Fibroblast of lung (primary cell): ENCODE measurements around the gene XPC. TPM values are rescaled to one million over a fixed set of nuclear protein-coding genes. Genes with fewer than 3 reads are reported as not detected.

Experiments
- DNase-seq, 2 donors: peaks; one replicate each; pipeline versions ENCODE4 v3.0.0 to v3.0.0-alpha.2; 2010; ENCODE audit warnings: low read depth in 2 of 2
- H2AFZ ChIP-seq: 2 replicates; pipeline ENCODE4 v1.5.1; 2012; ENCODE audit warnings: low read length, control low read depth, inconsistent platforms
- H3K27ac ChIP-seq: 2 replicates; pipeline ENCODE4 v1.5.1; 2011; ENCODE audit warnings: low read length, control low read depth; ENCODE audit not compliant: insufficient read depth
- H3K27me3 ChIP-seq: 2 replicates; pipeline ENCODE4 v1.5.1; 2011; ENCODE audit warnings: mild to moderate bottlenecking, low read length; ENCODE audit not compliant: control insufficient read depth, insufficient read depth
- H3K36me3 ChIP-seq: 2 replicates; pipeline ENCODE4 v1.5.1; 2011; ENCODE audit warnings: low read length; ENCODE audit not compliant: control insufficient read depth, insufficient read depth
- H3K4me1 ChIP-seq: 2 replicates; pipeline ENCODE4 v1.5.1; 2011; ENCODE audit warnings: low read length; ENCODE audit not compliant: control insufficient read depth, insufficient read depth; ENCODE audit errors: extremely low read depth
- H3K4me2 ChIP-seq: 2 replicates; pipeline ENCODE4 v1.5.1; 2011; ENCODE audit warnings: low read length, control low read depth; ENCODE audit not compliant: insufficient read depth; ENCODE audit errors: extremely low read depth
- H3K4me3 ChIP-seq, 4 experiments: fragments of 200-600 bp in 1 of 4; sonication (generic) in 1 of 4; replicated peaks in 1 of 4; 2 replicates each; pipeline ENCODE4 v1.5.1; 2011 to 2016; ENCODE audit warnings: low read length in 4 of 4, low read depth in 3 of 4, mild to moderate bottlenecking in 3 of 4, control low read depth in 2 of 4, inconsistent platforms in 1 of 4, mixed read lengths in 1 of 4; ENCODE audit not compliant: insufficient read depth in 1 of 4; ENCODE audit errors: control extremely low read depth in 1 of 4
- H3K79me2 ChIP-seq: 2 replicates; pipeline ENCODE4 v1.5.1; 2012; ENCODE audit warnings: mild to moderate bottlenecking, low read length, inconsistent platforms; ENCODE audit not compliant: control insufficient read depth, insufficient read depth
- H3K9ac ChIP-seq: 2 replicates; pipeline ENCODE4 v1.5.1; 2011; ENCODE audit warnings: mild to moderate bottlenecking, low read length, control low read depth; ENCODE audit not compliant: insufficient read depth
- H3K9me3 ChIP-seq: 2 replicates; pipeline ENCODE4 v1.5.1; 2012; ENCODE audit warnings: low read depth, low read length; ENCODE audit not compliant: control insufficient read depth, insufficient read depth
- H4K20me1 ChIP-seq: 2 replicates; pipeline ENCODE4 v1.5.1; 2011; ENCODE audit warnings: low read length; ENCODE audit not compliant: control insufficient read depth, insufficient read depth; ENCODE audit errors: extremely low read depth
- CTCF ChIP-seq, 2 donors: IDR thresholded peaks in 1 of 2; conservative IDR thresholded peaks in 1 of 2; 1 replicate in 1 of 2; 2 replicates in 1 of 2; pipeline ENCODE4 v1.5.1; 2011 to 2012; ENCODE audit warnings: low read length in 2 of 2, control low read depth in 1 of 2, inconsistent platforms in 1 of 2, low read depth in 1 of 2, mild to moderate bottlenecking in 1 of 2
- EZH2 ChIP-seq: IDR thresholded peaks from 2 replicates; pipeline ENCODE4 v1.5.1; 2012; ENCODE audit warnings: low read length, control low read depth, mild to moderate bottlenecking; ENCODE audit errors: missing control alignments
- polyA plus RNA-seq, 2 donors: library from polyadenylated mRNA; depleted of rRNA in 1 of 2; stranded (reverse) in 1 of 2; unstranded in 1 of 2; fragments of >200 nt; gene quantifications; 2 replicates each; pipeline ENCODE4 v1.2.1, GENCODE V29; 2011 to 2012; ENCODE audit warnings: missing spikeins in 1 of 2
- total RNA-seq: library from RNA; depleted of rRNA; stranded (reverse); fragments of >200 nt; gene quantifications from 2 replicates; pipeline ENCODE4 v1.2.1, GENCODE V29; 2014

Gene XPC
- total and polyA plus RNA-seq, 2 donors (not counting 1 experiment from before 2014, with no cell fraction given), result 18.4 to 95.6 TPM

GRCh38 chr3:14154895-14155440, 23.4 kb downstream of the XPC start:
- Histone ChIP-seq H3K79me2 (no peaks in the 10 kb centered on the region), H3K9ac (no peak overlapping the region), H3K4me3 (no peak overlapping the region), H3K27me3 (no peaks in the 10 kb centered on the region), H4K20me1 (no peaks in the 10 kb centered on the region), H3K9me3 (no peaks in the 10 kb centered on the region), H3K4me2 (no peak overlapping the region), H3K4me1 (no peaks in the 10 kb centered on the region), H2AFZ (no peak overlapping the region), H3K36me3 (peaks cover 34% of the 10 kb centered on the region), H3K27ac (no peak overlapping the region)
- TF ChIP-seq EZH2 (no peak), CTCF (conservative IDR thresholded peaks at IDR 0.05 in 1 of 2, IDR thresholded peaks at IDR 0.05 in 1 of 2; ENCODE audit: low read depth in 1 of 2, low read length in 2 of 2) (no peak)
- no peak for DNase-seq

GRCh38 chr3:14154276-14154675, 24.1 kb downstream of the XPC start:
- Histone ChIP-seq H3K4me3 (no peak overlapping the region), H3K27ac (no peak overlapping the region), H3K27me3 (no peaks in the 10 kb centered on the region), H3K9me3 (no peaks in the 10 kb centered on the region), H3K4me2 (no peak overlapping the region), H2AFZ (no peak overlapping the region), H4K20me1 (no peaks in the 10 kb centered on the region), H3K79me2 (no peaks in the 10 kb centered on the region), H3K4me1 (no peaks in the 10 kb centered on the region), H3K36me3 (peaks cover 34% of the 10 kb centered on the region), H3K9ac (no peak overlapping the region)
- no peak for DNase-seq
- no peak for TF ChIP-seq CTCF (conservative IDR thresholded peaks at IDR 0.05 in 1 of 2, IDR thresholded peaks at IDR 0.05 in 1 of 2; ENCODE audit: low read depth in 1 of 2, low read length in 2 of 2)
- no peak for TF ChIP-seq EZH2

GRCh38 chr3:14153663-14154062, 24.7 kb downstream of the XPC start:
- Histone ChIP-seq H2AFZ (no peak overlapping the region), H3K79me2 (no peaks in the 10 kb centered on the region)

More at GRCh38 chr3:14153663-14154062, 24.7 kb downstream of the XPC start:
- DNase-seq, result no peak
- TF ChIP-seq CTCF (conservative IDR thresholded peaks at IDR 0.05 in 1 of 2, IDR thresholded peaks at IDR 0.05 in 1 of 2; ENCODE audit: low read depth in 1 of 2, low read length in 2 of 2) (no peak), EZH2 (no peak)
- no peaks in the 10 kb centered on the region for H3K4me1 ChIP-seq
- no peaks in the 10 kb centered on the region for H3K27me3 ChIP-seq
- H3K4me2 ChIP-seq, result no peak overlapping the region
- no peak overlapping the region for H3K9ac ChIP-seq
- H3K36me3 ChIP-seq, result peaks cover 32% of the 10 kb centered on the region
- H3K4me3 ChIP-seq, result no peak overlapping the region
- no peaks in the 10 kb centered on the region for H4K20me1 ChIP-seq
- H3K27ac ChIP-seq, result no peak overlapping the region
- no peaks in the 10 kb centered on the region for H3K9me3 ChIP-seq
